Neural progenitor cell (in vitro differentiated cells): Measurements from ENCODE around the gene TMEM217. TPM values are rescaled to one million over a fixed set of nuclear protein-coding genes. Genes with fewer than 3 reads are reported as not detected.

Experiments used
- DNase-seq: peaks from one replicate; pipeline ENCODE4 v3.0.0-alpha.2; 2016; ENCODE audit warnings: low spot score
- H2AFZ ChIP-seq: fragments of 200-600 bp; sonication (generic); replicated peaks from 2 replicates; pipeline ENCODE4 v1.6.1; 2016; ENCODE audit warnings: antibody characterized with exemption
- H3F3A ChIP-seq: fragments of 200-600 bp; sonication (generic); 2 replicates; pipeline ENCODE4 v1.6.1; 2016; ENCODE audit warnings: antibody characterized with exemption, low read depth
- H3K27ac ChIP-seq: fragments of 200-600 bp; sonication (generic); 2 replicates; pipeline ENCODE4 v1.5.1; 2016; ENCODE audit warnings: mild to moderate bottlenecking
- H3K27me3 ChIP-seq: fragments of 200-600 bp; sonication (generic); 2 replicates; pipeline ENCODE4 v1.6.1; 2016; ENCODE audit warnings: mild to moderate bottlenecking, moderate library complexity
- H3K36me3 ChIP-seq: fragments of 200-600 bp; sonication (generic); 2 replicates; pipeline ENCODE4 v1.5.1; 2016
- H3K4me1 ChIP-seq: fragments of 200-600 bp; sonication (generic); 2 replicates; pipeline ENCODE4 v1.6.1; 2016; ENCODE audit warnings: mixed run types
- H3K4me2 ChIP-seq: fragments of 200-600 bp; sonication (generic); 2 replicates; pipeline ENCODE4 v1.6.1; 2016
- H3K4me3 ChIP-seq: fragments of 200-600 bp; sonication (generic); 2 replicates; pipeline ENCODE4 v1.5.1; 2016
- H3K79me2 ChIP-seq: fragments of 200-600 bp; sonication (generic); 2 replicates; pipeline ENCODE4 v1.6.1; 2016; ENCODE audit warnings: low read depth
- H3K9ac ChIP-seq: fragments of 200-600 bp; sonication (generic); 2 replicates; pipeline ENCODE4 v1.6.1; 2016
- H3K9me3 ChIP-seq: fragments of 200-600 bp; sonication (generic); 2 replicates; pipeline ENCODE4 v1.5.1; 2016; ENCODE audit warnings: low read depth
- H4K20me1 ChIP-seq: fragments of 200-600 bp; sonication (generic); 2 replicates; pipeline ENCODE4 v1.6.1; 2016; ENCODE audit warnings: low read depth
- H3K27ac Mint-ChIP-seq: 3 replicates; pipeline ENCODE4 v1.8.0; 2021; ENCODE audit warnings: mixed read lengths
- H3K27me3 Mint-ChIP-seq: 2 replicates; pipeline ENCODE4 v1.8.0; 2022; ENCODE audit warnings: low read depth, mild to moderate bottlenecking, inconsistent platforms, moderate library complexity, mixed read lengths; ENCODE audit not compliant: insufficient read depth
- H3K36me3 Mint-ChIP-seq: 3 replicates; pipeline ENCODE4 v1.8.0; 2021; ENCODE audit warnings: mixed read lengths
- H3K4me1 Mint-ChIP-seq: 3 replicates; pipeline ENCODE4 v1.8.0; 2021; ENCODE audit warnings: mixed read lengths
- H3K4me3 Mint-ChIP-seq: 3 replicates; pipeline ENCODE4 v1.8.0; 2021; ENCODE audit warnings: mild to moderate bottlenecking, moderate library complexity, mixed read lengths
- H3K9me3 Mint-ChIP-seq: 3 replicates; pipeline ENCODE4 v1.8.0; 2020; ENCODE audit warnings: mixed read lengths
- EZH2 ChIP-seq: fragments of 200-600 bp; sonication (generic); IDR thresholded peaks from 2 replicates; pipeline ENCODE4 v1.6.1; 2017; ENCODE audit warnings: antibody characterized with exemption, mild to moderate bottlenecking, moderate library complexity
- EZH2phosphoT487 ChIP-seq: fragments of 200-600 bp; sonication (generic); IDR thresholded peaks from 2 replicates; pipeline ENCODE4 v1.6.1; 2017; ENCODE audit warnings: antibody characterized with exemption
- total RNA-seq: library from RNA; depleted of rRNA; stranded (reverse); fragments of >200 nt; gene quantifications from 2 replicates; pipeline ENCODE4 v1.2.3, GENCODE V29; 2015; ENCODE audit warnings: low replicate concordance
- TF ChIP-seq, protein P1 (sequence below): fragments of 200-600 bp; sonication (generic); IDR thresholded peaks from 2 replicates; pipeline ENCODE4 v1.5.1; 2017; ENCODE audit warnings: antibody characterized with exemption, mild to moderate bottlenecking

The TMEM217 gene
- total RNA-seq, 1 donor from 2014 or later: not detected

- H3K4me3 ChIP-seq: no peak overlapping the region
- peaks cover 3% of the 10 kb centered on the region for H3K4me1 Mint-ChIP-seq
- H3K9me3 Mint-ChIP-seq: no peaks in the 10 kb centered on the region
- no peak overlapping the region for H3K9ac ChIP-seq
- peaks cover 30% of the 10 kb centered on the region for H4K20me1 ChIP-seq
- H3K4me3 Mint-ChIP-seq: no peak overlapping the region
- H3K9me3 ChIP-seq: no peaks in the 10 kb centered on the region
- H3K4me1 ChIP-seq: no peaks in the 10 kb centered on the region
- no peaks in the 10 kb centered on the region for H3F3A ChIP-seq
- H3K27ac ChIP-seq: no peak overlapping the region
- DNase-seq: no peak
- TF ChIP-seq EZH2phosphoT487: no peak
- TF ChIP-seq, protein P1, sequence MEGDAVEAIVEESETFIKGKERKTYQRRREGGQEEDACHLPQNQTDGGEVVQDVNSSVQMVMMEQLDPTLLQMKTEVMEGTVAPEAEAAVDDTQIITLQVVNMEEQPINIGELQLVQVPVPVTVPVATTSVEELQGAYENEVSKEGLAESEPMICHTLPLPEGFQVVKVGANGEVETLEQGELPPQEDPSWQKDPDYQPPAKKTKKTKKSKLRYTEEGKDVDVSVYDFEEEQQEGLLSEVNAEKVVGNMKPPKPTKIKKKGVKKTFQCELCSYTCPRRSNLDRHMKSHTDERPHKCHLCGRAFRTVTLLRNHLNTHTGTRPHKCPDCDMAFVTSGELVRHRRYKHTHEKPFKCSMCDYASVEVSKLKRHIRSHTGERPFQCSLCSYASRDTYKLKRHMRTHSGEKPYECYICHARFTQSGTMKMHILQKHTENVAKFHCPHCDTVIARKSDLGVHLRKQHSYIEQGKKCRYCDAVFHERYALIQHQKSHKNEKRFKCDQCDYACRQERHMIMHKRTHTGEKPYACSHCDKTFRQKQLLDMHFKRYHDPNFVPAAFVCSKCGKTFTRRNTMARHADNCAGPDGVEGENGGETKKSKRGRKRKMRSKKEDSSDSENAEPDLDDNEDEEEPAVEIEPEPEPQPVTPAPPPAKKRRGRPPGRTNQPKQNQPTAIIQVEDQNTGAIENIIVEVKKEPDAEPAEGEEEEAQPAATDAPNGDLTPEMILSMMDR: no peak
- TF ChIP-seq EZH2: no peak
- H3K27me3 ChIP-seq: no peaks in the 10 kb centered on the region
- no peak overlapping the region for H3K27ac Mint-ChIP-seq
- H3K79me2 ChIP-seq: peaks cover 31% of the 10 kb centered on the region
- H3K36me3 ChIP-seq: no peaks in the 10 kb centered on the region
- H3K4me2 ChIP-seq: no peak overlapping the region
- peaks cover 7% of the 10 kb centered on the region for H3K36me3 Mint-ChIP-seq
- H2AFZ ChIP-seq: no peak overlapping the region
- no peaks in the 10 kb centered on the region for H3K27me3 Mint-ChIP-seq
These were observed 11.2 kb upstream of the TMEM217 start for GRCh38 chr6:37269105-37269504.

DNA sequence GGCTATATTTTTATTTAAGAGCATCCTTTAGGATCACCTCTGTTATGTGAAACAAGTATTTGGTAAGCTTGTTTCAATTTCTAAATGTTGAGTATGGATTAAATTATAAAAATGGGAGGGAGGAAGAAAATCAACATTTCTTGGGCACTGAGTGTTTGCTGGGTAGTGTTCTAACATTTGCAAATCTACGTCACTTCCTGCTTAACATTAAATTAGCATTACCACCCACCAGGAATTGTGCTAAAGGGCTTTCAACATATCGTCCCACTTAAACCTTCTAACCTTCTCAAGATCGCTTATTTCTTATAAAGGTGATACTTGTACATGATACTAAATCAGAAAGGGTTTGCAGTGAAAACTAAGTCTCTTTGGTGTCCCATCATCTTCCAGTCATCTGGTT is 7.9 kb upstream of the TMEM217 start:
- H3K9me3 ChIP-seq: no peaks in the 10 kb centered on the region
- H4K20me1 ChIP-seq: peaks cover 30% of the 10 kb centered on the region
- TF ChIP-seq EZH2 (no peak), EZH2phosphoT487 (no peak)
- TF ChIP-seq, protein P1: no peak
- H3K79me2 ChIP-seq: peaks cover 51% of the 10 kb centered on the region
- no peaks in the 10 kb centered on the region for H3K9me3 Mint-ChIP-seq
- H3K4me3 ChIP-seq: no peak overlapping the region
- no peak overlapping the region for H3K4me3 Mint-ChIP-seq
- no peaks in the 10 kb centered on the region for H3K27me3 ChIP-seq
- peaks cover 5% of the 10 kb centered on the region for H3K27me3 Mint-ChIP-seq
- H3K27ac ChIP-seq: no peak overlapping the region
- no peak overlapping the region for H3K4me2 ChIP-seq
- no peaks in the 10 kb centered on the region for H3K4me1 ChIP-seq
- H3K9ac ChIP-seq: no peak overlapping the region
- no peak overlapping the region for H3K27ac Mint-ChIP-seq
- peaks cover 4% of the 10 kb centered on the region for H3K36me3 Mint-ChIP-seq
- H2AFZ ChIP-seq: no peak overlapping the region
- no peaks in the 10 kb centered on the region for H3F3A ChIP-seq
- H3K36me3 ChIP-seq: no peaks in the 10 kb centered on the region
- no peaks in the 10 kb centered on the region for H3K4me1 Mint-ChIP-seq
- DNase-seq: no peak

GRCh38 chr6:37265001-37265400 is 7.1 kb upstream of the TMEM217 start:
- Histone ChIP-seq H3F3A (no peaks in the 10 kb centered on the region), H3K9me3 (no peaks in the 10 kb centered on the region), H3K4me2 (no peak overlapping the region), H2AFZ (no peak overlapping the region), H3K4me3 (no peak overlapping the region), H3K27ac (no peak overlapping the region), H3K27me3 (no peaks in the 10 kb centered on the region), H3K36me3 (no peaks in the 10 kb centered on the region), H3K9ac (peak overlapping the region; percentile 31), H4K20me1 (peaks cover 31% of the 10 kb centered on the region), H3K4me1 (no peaks in the 10 kb centered on the region), H3K79me2 (peaks cover 59% of the 10 kb centered on the region)
- Mint-ChIP-seq H3K9me3 (no peaks in the 10 kb centered on the region), H3K27me3 (peaks cover 5% of the 10 kb centered on the region), H3K27ac (no peak overlapping the region), H3K36me3 (no peaks in the 10 kb centered on the region), H3K4me1 (no peaks in the 10 kb centered on the region), H3K4me3 (no peak overlapping the region)
- no peak for DNase-seq
- TF ChIP-seq, protein P1: no peak
- TF ChIP-seq EZH2: no peak
- no peak for TF ChIP-seq EZH2phosphoT487
